ENCODE data around the gene PLCB1.

- TF ChIP-seq CTCF (IDR thresholded peaks at IDR 0.05; ENCODE audit: poor library complexity) = no peak
- no peak for TF ChIP-seq EZH2 (IDR thresholded peaks at IDR 0.05; ENCODE audit: borderline replicate concordance)
- no peak for TF ChIP-seq EZH2phosphoT487 (IDR thresholded peaks at IDR 0.05; ENCODE audit: low read depth, severe bottlenecking, unreplicated experiment)
These were observed 40.1 kb downstream of the PLCB1 start for GRCh38 chr20:8172191-8172590.

Data from hepatocyte (in vitro differentiated cells).